Aorta (tissue), 5 donors: ENCODE data around the gene BDKRB1. TPM values are rescaled to one million over a fixed set of nuclear protein-coding genes. Genes with fewer than 3 reads are reported as not detected.
A peak's percentile ranks its signal among the peaks of the same experiment; 100 is the strongest.

ENCODE experiments used
- ATAC-seq: fragments of 200-7000 bp; cut with Tn5 transposase; one replicate; pipeline ENCODE4 v1.9.1; 2022; ENCODE audit warnings: moderate library complexity; ENCODE audit not compliant: low FRiP score
- DNase-seq, 2 donors: peaks; one replicate each; pipeline ENCODE4 v3.0.0-alpha.2; 2020
- H3K27ac ChIP-seq, 2 donors: one replicate each; pipeline ENCODE4 v1.5.1; 2013; ENCODE audit warnings: low read length in 2 of 2, mild to moderate bottlenecking in 2 of 2, moderate library complexity in 2 of 2, control low read depth in 1 of 2, inconsistent platforms in 1 of 2, low read depth in 1 of 2
- H3K27me3 ChIP-seq, 2 donors: one replicate each; pipeline ENCODE4 v1.6.1; 2013; ENCODE audit warnings: control low read depth in 1 of 2, low read length in 1 of 2, mild to moderate bottlenecking in 1 of 2, moderate library complexity in 1 of 2; ENCODE audit not compliant: insufficient read depth in 2 of 2, control insufficient read depth in 1 of 2
- H3K36me3 ChIP-seq, 2 donors: one replicate each; pipeline ENCODE4 v1.6.1; 2013; ENCODE audit warnings: control low read depth in 1 of 2, low read length in 1 of 2, mild to moderate bottlenecking in 1 of 2; ENCODE audit not compliant: insufficient read depth in 2 of 2, control insufficient read depth in 1 of 2
- H3K4me1 ChIP-seq, 2 donors: one replicate each; pipeline ENCODE4 v1.6.1; 2013; ENCODE audit warnings: low read length in 2 of 2, control low read depth in 1 of 2, mild to moderate bottlenecking in 1 of 2, moderate library complexity in 1 of 2; ENCODE audit not compliant: insufficient read depth in 2 of 2, control insufficient read depth in 1 of 2
- H3K4me3 ChIP-seq, 2 donors: one replicate each; pipeline ENCODE4 v1.5.1; 2013; ENCODE audit warnings: low read length in 2 of 2, control low read depth in 1 of 2, mild to moderate bottlenecking in 1 of 2
- H3K9me3 ChIP-seq: one replicate; pipeline ENCODE4 v1.6.1; 2013; ENCODE audit warnings: mild to moderate bottlenecking, low read length; ENCODE audit not compliant: control insufficient read depth
- WGBS, 2 donors: extraction: QIAGEN DNeasy Blood & Tissue Kit; methylation state at CpG; one replicate each; pipeline ENCODE4 v1.1.7; 2013; 5-methylcytosine and 5-hydroxymethylcytosine counted together
- intact Hi-C, 2 donors: fragments of 100-400 bp; cut with DNase I; formaldehyde crosslinking; loops; one replicate each; pipeline versions ENCODE4 v1.14.2 to v1.15.0; 2022
- polyA plus RNA-seq, 2 donors: library from polyadenylated mRNA; stranded (reverse); fragments of 200-250 nt; gene quantifications; one replicate each; pipeline ENCODE4 v1.2.3, GENCODE V29; 2013
- total RNA-seq, 2 donors: library from RNA; stranded (reverse); fragmentation: NEBNext Ultra II Directional; extraction: Animal tissue kit (Norgen Biotek cat#: 25700); gene quantifications; one replicate each; pipeline ENCODE4 v1.2.1, GENCODE V29; 2021
- donor health status: healthy with polysubstance abuse.
- donor health status: Bipolar disorder and iron deficiency.
- donor health status: DM: no; HTN: no; CAD: no.
- donor health status: DM: no; HTN: no; CAD: no.
- donor health status: DM: yes; HTN: yes; CAD: no.

Gene BDKRB1
- total and polyA plus RNA-seq, 4 donors: 0.18 to 2.8 (median 0.36) TPM; not detected in 1

GRCh38 chr14:96268431-96269358 lies 12.7 kb downstream of the BDKRB1 start:
- Histone ChIP-seq H3K27me3 (no peaks in the 10 kb centered on the region), H3K27ac (no peak overlapping the region), H3K4me1 (no peaks in the 10 kb centered on the region), H3K4me3 (no peak overlapping the region), H3K36me3 (no peaks in the 10 kb centered on the region), H3K9me3 (peaks cover 4% of the 10 kb centered on the region)
- DNase-seq: peak; percentile 70 to 83
- WGBS, 2 donors: 70 to 73% methylated on average over 22 of the region's 22 CpGs
- peak; percentile 78 for ATAC-seq
- intact Hi-C loops: no loop called here

GRCh38 chr14:96269359-96269710 lies 13.3 kb downstream of the BDKRB1 start:
- ATAC-seq (peak; percentile 17), DNase-seq (no peak)
- no peaks in the 10 kb centered on the region for H3K4me1 ChIP-seq
- no peaks in the 10 kb centered on the region for H3K36me3 ChIP-seq
- H3K9me3 ChIP-seq: peaks cover 4% of the 10 kb centered on the region
- H3K27me3 ChIP-seq: no peaks in the 10 kb centered on the region
- no peak overlapping the region for H3K4me3 ChIP-seq
- intact Hi-C loops: no loop called here
- H3K27ac ChIP-seq: no peak overlapping the region
- WGBS, 2 donors: 84 to 89% methylated on average over 10 of the region's 10 CpGs

- ATAC-seq: no peak
These were observed 14.8 kb downstream of the BDKRB1 start for GRCh38 chr14:96270565-96271420.

GRCh38 chr14:96271421-96271762 lies 15.4 kb downstream of the BDKRB1 start:
- H3K27ac ChIP-seq: no peak overlapping the region
- DNase-seq: no peak
- peaks cover 4% of the 10 kb centered on the region for H3K9me3 ChIP-seq
- no peaks in the 10 kb centered on the region for H3K36me3 ChIP-seq
- no peak overlapping the region for H3K4me3 ChIP-seq
- WGBS, 2 donors: 93 to 96% methylated on average over 1 of the region's 1 CpG
- intact Hi-C loops: no loop called here
- no peaks in the 10 kb centered on the region for H3K4me1 ChIP-seq
- no peak for ATAC-seq
- no peaks in the 10 kb centered on the region for H3K27me3 ChIP-seq

More at GRCh38 chr14:96270565-96271420, 14.8 kb downstream of the BDKRB1 start:
- DNase-seq: no peak
- Histone ChIP-seq H3K27me3 (no peaks in the 10 kb centered on the region), H3K4me3 (no peak overlapping the region), H3K36me3 (no peaks in the 10 kb centered on the region), H3K9me3 (peaks cover 4% of the 10 kb centered on the region), H3K27ac (no peak overlapping the region), H3K4me1 (no peaks in the 10 kb centered on the region)
- 81 to 83% methylated on average over 8 of the region's 8 CpGs for WGBS, 2 donors
- intact Hi-C loops: no loop called here

- intact Hi-C loops: no loop called here
- 43 to 44% methylated on average over 3 of the region's 3 CpGs for WGBS, 2 donors
- H3K4me1 ChIP-seq: no peaks in the 10 kb centered on the region
- H3K27me3 ChIP-seq: no peaks in the 10 kb centered on the region
- peaks cover 8% of the 10 kb centered on the region for H3K9me3 ChIP-seq
- H3K4me3 ChIP-seq: no peak overlapping the region
- ATAC-seq (no peak), DNase-seq (no peak)
- H3K36me3 ChIP-seq: no peaks in the 10 kb centered on the region
- H3K27ac ChIP-seq: no peak overlapping the region
These were observed 16.9 kb downstream of the BDKRB1 start for GRCh38 chr14:96272777-96273473.

GRCh38 chr14:96273629-96274028 lies 17.6 kb downstream of the BDKRB1 start:
- Histone ChIP-seq H3K27me3 (no peaks in the 10 kb centered on the region), H3K4me1 (no peaks in the 10 kb centered on the region), H3K27ac (no peak overlapping the region), H3K36me3 (no peaks in the 10 kb centered on the region), H3K9me3 (peaks cover 11% of the 10 kb centered on the region), H3K4me3 (no peak overlapping the region)
- DNase-seq: no peak
- 90 to 91% methylated on average over 5 of the region's 5 CpGs for WGBS, 2 donors
- ATAC-seq: no peak
- intact Hi-C loops: loop anchor here (2.0 kb wide), 1 partner anchor 173 kb away; no protein-coding TSS in a partner anchor

GRCh38 chr14:96274122-96274521 lies 18.1 kb downstream of the BDKRB1 start:
- no peaks in the 10 kb centered on the region for H3K36me3 ChIP-seq
- H3K9me3 ChIP-seq: peaks cover 13% of the 10 kb centered on the region
- no peak overlapping the region for H3K27ac ChIP-seq
- no peaks in the 10 kb centered on the region for H3K27me3 ChIP-seq
- intact Hi-C loops: loop anchor here (2.0 kb wide), 1 partner anchor 173 kb away; no protein-coding TSS in a partner anchor
- no peak for ATAC-seq
- 74 to 75% methylated on average over 5 of the region's 5 CpGs for WGBS, 2 donors
- no peaks in the 10 kb centered on the region for H3K4me1 ChIP-seq
- no peak for DNase-seq
- no peak overlapping the region for H3K4me3 ChIP-seq

- no peaks in the 10 kb centered on the region for H3K36me3 ChIP-seq
- 71 to 75% methylated on average over 6 of the region's 6 CpGs for WGBS, 2 donors
- intact Hi-C loops: loop anchor here (2.0 kb wide), 1 partner anchor 174 kb away; no protein-coding TSS in a partner anchor
- H3K27me3 ChIP-seq: no peaks in the 10 kb centered on the region
- no peaks in the 10 kb centered on the region for H3K4me1 ChIP-seq
- no peak overlapping the region for H3K27ac ChIP-seq
- peak; percentile 68 for ATAC-seq
- peaks cover 13% of the 10 kb centered on the region for H3K9me3 ChIP-seq
- no peak for DNase-seq
- H3K4me3 ChIP-seq: no peak overlapping the region
These were observed 18.5 kb downstream of the BDKRB1 start for GRCh38 chr14:96274543-96274942.
